NCI-H1417 (cell line): ENCODE data around the gene TMEM141.
"Not testable (repeated sequence)": the region's sequence is repeated elsewhere in the genome, so short reads cannot be mapped to it uniquely, and the experiment has no call there.

Experiments
- DNase-seq, 3 experiments: peaks; one replicate each; lab custom pipeline; 2025; lab: John Stamatoyannopoulos, UW

Gene TMEM141

DNA sequence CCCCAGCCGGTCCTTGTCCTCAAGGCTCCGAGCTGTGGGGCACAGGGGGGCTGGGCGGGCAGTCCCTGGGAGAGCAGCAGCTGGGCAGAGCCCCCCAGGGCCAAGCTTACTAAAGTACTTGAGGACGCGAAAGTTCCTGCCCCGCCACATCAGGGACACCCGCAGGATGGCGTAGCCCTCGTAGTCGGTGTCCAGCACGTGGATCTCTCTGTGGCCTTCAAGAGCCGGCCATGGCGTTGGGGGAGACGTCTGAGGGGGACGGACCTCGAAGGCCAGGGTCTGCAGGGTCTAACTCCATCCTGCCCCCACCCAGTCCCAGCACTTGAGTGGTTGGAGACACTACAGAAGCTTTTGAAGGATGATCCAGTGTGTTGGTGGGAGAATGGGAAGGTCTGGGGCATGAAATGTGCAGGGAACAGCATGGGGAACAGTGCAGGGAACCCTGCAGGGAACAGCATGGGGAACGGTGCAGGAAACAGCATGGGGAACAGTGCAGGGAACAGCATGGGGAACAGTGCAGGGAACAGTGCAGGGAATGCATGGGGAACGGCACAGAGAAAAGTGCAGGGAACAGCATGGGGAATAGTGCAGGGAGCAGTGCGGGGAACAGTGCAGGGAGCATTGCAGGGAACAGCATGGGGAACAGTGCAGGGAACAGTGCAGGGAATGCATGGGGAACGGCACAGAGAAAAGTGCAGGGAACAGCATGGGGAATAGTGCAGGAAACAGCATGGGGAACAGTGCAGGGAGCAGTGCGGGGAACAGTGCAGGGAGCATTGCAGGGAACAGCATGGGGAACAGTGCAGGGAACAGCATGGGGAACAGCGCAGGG, 35.6 kb upstream of the TMEM141 start:
- not testable (repeated sequence) for DNase-seq

DNA sequence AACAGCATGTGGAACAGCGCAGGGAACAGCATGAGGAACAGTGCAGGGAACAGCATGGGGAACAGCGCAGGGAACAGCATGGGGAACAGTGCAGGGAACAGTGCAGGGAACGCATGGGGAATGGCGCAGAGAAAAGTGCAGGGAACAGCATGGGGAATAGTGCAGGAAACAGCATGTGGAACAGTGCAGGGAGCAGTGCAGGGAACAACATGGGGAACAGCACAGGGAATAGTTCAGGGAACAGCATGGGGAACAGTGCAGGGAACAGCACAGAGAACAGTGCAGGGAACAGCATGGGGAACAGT, 35.1 kb upstream of the TMEM141 start:
- no peak for DNase-seq

DNA sequence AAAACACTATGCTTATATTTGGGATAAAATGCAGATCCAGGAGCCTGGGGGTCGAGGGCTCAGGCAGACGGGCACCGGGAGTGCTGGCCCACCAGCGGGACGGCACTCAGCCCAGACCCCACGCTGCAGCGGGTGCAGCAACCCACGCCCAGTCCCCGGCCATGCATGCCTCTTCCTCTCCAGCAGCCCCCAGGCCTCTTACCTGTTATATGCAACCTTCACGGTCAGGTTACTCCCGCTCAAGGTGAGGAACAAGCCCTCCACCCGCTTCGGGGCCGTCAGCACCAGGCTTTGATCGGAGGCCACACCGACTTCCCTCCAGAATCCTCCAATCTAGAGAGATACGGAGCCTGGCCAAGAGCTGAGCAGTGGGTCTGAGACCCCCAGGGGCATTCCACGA, 34.3 kb upstream of the TMEM141 start:
- no peak for DNase-seq

DNA sequence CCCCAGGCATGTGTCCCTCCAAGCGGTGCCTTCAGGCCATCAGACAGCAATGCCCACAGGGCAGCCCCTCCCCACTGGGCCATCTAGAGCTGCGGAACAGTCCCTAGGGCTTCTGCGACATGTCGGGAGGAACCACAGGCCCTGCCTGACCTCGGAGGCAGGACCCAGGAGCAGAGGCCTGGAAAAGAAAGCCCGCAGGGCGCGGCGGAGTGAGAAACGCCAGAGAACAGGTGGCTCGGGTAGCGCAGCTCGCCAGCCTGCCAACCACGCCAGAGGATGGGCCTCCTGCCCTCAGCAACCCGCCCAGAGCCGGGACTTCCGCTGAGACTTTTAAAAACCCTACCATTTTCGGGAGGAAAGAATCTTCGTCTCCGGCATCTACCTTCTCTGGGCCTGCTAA, 33.8 kb upstream of the TMEM141 start:
- DNase-seq = no peak

DNA sequence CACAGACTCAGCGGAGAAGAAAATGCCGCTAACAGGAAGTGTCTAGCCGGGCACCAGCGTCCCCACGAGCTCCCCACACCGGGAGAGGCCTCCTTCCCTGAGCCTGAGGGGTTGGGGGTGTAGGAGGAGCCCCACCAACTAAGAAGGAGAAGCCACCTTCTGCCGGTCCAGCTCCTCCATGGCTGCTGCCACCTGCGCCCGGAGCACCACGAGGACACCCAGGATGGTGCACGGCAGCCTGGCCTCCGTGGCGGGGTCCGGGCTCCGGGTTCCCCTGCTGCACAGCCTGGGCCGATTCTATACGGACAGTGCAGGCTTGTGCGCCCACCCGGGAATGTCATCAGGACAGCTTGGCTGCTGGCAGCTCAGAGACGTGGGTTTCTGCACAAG, 33.4 kb upstream of the TMEM141 start:
- no peak for DNase-seq

DNA sequence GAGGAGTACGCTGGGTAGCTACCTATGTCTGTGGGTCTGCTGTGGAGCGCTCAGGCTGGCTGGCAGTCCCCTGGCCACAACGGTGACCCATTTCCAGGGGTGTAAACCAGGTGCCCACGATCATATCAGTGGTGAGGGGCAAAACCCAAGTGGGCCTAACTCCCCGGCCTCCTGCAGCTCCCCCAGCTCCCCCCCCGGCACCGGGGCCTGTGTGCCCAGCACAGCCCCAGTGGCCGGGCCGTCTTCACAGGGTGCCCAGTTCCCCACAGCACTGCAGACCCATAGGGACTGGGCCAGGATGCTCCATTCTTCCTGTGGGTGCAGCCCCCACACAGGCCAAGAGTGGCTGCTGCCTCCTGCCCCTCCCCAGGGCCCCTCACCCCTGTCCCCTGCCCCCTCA, 32.1 kb upstream of the TMEM141 start:
- DNase-seq = no peak

DNA sequence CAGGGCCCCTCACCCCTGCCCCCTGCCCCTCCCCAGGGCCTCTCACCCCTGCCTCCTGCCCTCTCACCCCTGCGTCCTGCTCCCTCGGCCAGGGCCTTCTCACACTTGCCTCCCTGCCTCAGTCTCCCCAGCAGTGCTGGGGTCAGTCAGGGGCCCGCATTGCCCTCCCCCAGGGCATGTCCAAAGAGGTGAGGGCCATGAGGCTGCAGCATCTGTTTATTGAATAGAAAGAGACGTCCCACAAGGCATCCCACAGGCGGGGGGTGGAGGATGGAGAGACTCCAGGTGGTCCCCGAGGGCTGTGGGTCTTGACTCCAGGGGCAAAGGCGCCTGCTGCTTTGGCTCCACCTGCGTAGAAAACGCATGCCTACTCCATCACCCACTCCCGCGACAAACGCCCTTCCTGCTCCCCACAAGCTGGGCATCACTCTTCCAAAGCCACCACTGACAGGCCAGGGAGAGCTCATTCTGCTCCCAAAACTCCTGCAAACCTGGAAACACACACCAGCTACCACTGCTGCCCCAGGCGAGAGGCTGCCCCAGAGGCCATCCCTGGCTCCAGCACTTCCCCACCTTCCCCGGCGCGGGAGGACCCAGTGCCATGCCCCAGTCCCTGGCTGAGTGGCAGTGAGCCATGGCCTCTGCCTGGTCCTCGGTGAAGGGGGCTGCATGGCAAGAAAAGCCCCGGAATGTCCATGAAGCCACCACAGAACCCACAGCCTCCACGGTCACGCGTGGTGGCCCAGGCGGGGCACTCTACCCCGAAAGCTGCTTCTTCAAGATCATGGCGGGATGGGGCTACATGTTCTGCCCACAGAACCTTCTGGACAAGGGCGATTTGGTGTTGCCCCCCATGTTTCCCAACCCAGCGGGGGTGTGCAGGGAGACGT, 31.5 kb upstream of the TMEM141 start:
- no peak for DNase-seq

DNA sequence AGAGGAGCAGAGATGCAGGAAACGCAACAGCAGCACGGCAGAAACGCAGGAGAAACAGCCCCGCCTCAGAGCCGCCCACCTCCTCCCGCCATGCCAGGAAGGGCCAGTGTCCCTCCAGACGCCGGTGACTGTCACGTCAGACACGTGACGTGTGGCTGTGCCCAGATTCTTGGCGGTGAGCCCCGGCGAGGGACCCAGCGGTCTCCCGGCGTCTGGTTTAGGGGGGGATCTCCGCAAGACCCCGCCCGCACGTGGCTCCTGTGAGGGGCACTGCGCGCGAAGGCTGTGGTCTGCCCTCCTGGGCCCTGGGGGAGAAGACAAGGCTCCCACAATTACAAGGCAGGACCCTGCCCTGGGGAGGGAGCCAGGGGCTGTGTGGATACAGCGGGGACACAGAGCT, 30.7 kb upstream of the TMEM141 start:
- no peak for DNase-seq

DNA sequence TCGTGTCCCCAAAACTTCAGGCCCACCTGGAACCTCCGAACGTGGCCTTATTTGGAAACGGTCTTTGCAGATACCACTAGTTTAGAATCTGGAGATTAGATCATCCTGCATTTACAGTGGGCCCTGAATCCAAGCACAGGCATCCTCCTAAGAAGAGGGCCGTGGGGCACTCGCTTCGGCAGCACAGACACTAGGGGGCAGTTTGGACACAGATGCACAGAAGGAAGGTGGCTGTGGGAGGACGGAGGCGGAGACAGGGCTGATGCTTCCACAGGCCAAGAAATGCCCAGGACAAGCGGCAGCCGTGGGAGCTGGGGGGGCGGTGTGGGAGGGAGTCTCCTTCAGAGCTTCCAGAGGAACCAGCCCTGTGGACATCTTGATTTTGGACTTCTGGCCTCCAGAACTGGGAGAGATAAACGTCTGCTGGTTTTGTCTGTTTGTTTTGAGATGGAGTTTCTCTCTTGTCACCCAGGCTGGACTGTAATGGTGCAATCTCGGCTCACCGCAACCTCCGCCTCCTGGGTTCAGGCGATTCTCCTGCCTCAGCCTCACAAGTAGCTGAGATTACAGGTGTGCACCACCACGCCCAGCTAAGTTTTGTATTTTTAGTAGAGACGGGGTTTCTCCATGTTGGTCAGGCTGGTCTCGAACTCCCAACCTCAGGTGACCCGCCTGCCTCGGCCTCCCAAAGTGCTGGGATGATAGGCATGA, 30.2 kb upstream of the TMEM141 start:
- DNase-seq = peak in 2 of 3 experiments; percentile 18 to 28

DNA sequence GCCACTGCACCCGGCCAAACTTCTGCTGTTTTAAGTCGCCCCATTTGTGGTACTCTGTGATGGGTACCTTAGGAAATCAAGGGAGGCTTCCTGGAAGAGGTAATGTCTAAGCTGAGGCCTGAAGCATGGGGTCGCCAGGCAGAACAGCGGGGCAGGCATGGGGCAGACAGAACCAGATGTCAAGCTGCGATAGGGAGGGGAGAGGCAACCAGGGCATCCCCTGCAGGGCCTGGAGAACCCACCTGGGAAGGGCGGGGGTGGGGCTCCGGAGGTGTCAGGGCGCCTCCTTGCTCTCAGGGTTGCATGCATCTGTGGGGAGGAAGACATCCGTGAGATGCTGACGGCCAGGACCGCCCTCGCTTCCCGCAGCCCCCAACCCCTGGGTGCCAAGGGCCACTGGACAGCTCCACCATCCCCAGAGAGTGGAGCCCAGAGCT, 29.6 kb upstream of the TMEM141 start:
- no peak for DNase-seq

DNA sequence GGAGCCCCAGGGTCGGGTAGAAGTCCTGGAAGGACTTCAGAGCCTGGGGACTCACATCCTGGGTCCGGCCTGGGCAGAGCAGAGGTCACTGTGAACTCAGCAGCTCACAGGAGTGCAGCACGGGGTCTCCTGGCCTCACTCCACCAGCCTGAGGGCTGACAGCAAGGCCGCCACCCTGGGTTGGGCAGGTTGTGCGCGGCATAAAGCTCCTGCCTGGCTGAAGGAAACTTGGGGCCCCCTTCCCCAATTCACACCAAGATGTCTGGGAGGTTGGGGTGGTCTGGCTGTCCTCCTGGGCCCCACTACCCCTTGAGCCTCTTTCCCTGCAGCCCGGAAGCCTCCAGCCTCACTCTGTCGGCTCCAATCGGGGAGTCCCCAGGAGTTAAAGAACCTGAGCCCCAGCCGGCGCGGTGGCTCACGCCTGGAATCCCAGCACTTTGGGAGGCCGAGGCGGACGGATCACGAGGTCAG, 28.9 kb upstream of the TMEM141 start:
- no peak for DNase-seq

DNA sequence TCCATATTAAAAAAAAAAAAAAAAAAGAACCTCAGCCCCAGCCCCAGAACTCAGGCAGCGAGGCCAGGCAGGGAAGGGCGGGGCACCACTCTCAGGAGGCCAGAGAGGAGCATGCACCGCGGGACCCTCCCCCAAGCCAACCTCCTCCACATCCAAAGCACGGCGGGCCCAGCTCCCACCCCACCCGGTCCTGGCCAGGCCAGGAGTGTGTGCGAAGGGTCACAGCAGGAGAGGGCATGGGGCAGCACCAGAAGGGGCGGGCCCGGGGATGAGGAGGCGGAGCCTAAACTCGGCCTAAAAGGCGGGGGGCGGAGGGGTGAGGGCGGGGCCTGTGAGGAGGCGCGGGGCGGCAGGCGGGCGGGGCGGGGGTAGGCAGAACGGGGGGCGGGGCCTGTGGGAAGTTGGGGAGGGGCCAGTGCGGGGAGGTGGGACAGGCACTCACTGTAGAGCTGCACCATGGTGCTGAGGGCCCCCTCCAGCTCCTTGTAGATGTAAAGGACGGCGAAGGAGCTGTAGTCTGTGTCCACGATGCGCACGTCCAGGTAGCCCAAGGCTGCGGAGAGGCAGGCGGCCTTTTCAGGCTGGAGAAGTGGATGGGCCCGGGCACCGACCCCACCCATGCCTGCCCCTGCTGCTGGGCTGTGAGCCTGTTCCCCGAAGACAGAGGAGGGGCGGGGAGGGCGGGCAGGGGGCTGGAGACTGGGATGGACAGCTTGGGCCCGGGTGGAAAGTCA, 28.1 kb upstream of the TMEM141 start:
- DNase-seq = peak; percentile 44 to 80 (median 70)

DNA sequence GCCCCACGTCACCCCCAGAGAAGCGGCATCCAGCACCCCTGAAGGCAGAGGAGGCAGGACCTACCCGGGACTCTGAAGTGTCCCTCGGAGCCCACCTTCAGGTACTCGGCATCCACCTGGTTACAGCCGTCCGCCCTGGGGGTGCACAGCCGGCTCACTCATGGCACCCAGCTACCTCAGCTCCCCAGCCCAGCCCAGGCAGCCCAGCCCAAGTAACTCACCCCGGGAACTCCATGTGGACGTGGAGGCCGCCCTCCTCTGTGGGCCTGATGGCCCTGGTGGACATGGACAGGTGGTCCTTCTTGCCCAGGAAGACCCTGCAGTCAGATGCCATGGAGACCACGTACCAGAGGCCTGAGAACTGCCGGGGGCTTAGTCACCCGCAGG, 27.5 kb upstream of the TMEM141 start:
- DNase-seq = no peak

DNA sequence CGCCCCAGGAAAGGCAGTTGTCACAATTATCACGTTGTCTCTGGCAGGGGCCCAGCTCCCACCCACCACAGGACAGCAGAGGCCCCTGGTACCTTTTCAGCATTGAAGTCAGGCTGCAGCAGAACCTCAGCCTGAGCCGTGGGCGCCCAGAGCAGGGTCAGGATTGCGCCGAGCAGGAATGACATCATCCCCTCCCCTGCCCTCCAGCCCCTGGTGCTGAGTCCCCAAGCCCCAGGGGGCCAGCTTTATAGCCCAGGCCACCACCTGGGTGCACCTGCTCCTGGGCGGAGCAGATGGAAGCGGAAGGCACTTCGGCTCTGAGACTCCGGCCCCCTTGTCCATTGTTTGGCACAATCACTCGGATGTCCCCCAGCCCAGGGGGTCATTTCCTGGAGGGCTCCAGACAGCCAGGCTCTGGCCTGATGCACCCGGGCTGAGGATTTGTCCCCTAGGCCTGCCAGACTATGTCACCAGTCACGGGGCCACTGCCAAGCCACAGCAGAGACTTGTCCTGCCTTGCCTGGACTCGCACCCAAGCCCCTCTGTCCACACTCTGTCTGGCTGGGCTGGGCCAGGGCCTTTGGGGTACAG, 26.7 kb upstream of the TMEM141 start, which contains the start of gene LCN15:
TSS of gene LCN15 (minus strand) at position 218 of the 591 bp plus-strand sequence. CDS start at position 188, 30 bp downstream.
- DNase-seq = peak in 2 of 3 experiments; percentile 91 to 96

DNA sequence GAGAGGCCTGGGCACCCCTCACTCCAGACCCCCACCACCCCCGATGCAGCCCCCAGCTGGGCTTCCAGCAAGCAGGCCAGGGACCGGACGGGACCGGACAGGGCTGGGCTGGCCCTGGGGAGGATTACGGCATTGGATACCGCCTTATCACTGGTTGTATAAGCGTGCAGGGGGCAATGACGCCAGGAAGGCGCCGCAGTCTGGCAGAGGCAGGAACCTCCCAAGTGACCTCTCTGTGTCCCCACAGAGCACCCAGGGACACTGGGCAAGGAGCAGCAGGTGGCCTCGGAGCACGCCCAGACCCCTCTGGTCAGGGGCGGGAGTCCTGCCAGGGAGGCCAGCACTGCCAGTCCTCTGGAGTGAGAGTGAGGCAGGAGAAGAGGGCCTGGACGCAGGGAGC, 26.1 kb upstream of the TMEM141 start:
- peak in 1 of 3 experiments; percentile 44 for DNase-seq

DNA sequence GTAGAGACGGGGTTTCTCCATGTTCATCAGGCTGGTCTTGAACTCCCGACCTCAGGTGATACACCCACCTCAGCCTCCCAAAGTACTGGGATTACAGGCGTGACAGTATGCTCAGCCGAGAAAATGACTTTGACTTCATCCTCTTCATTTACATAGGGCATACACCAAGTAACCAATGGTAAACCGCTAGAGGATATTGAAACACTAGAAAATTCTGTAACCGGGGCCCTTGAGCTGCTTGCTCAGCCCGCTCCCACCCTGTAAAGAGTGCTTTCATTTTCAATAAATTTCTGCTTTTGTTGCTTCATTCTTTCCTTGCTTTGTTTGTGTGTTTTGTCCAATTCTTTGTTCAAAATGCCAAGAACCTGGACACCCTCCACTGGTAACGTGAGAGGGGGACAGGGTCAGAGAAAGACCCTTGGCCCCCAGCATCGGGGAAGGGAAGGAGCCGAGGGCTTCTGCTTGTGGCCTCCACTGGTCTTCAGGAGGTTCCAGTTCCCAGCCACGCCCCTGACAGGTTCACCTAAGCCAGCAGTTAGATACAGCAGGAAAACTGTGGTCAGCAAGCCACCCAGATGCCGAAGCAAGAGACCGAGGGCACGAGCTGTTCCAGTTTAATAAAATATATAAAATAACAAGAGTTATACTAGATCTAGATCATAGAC, 25.3 kb upstream of the TMEM141 start:
- DNase-seq = peak in 1 of 3 experiments; percentile 49

DNA sequence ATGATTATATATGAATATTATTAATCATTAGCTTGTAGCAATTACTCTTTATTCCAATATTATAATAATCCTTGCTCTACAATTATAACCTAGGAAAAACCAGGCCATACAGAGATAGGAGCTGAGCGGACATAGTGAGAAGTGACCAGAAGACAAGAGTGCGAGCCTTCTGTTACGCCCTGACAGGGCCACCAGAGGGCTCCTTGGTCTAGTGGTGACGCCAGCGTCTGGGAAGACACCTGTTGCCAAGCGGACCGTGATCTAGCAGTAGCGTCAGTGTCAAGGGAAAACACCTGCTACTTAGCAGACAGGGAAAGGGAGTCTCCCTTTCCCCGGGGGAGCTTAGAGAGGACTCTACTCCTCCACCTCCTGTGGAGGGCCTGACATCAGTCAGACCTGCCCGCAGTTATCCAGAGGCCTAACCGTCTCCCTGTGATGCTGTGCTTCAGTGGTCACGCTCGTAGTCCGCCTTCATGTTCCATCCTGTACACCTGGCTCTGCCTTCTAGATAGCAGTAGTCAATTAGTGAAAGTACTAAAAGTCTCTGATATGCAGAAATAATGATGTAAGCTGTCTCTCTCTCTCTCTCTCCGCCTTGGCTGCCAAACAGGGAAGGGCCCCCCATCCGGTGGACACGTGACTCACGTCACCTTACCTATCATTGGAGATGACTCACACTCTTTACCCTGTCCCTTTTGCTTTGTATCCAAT, 24.6 kb upstream of the TMEM141 start:
- DNase-seq = peak; percentile 56 to 94 (median 78)

DNA sequence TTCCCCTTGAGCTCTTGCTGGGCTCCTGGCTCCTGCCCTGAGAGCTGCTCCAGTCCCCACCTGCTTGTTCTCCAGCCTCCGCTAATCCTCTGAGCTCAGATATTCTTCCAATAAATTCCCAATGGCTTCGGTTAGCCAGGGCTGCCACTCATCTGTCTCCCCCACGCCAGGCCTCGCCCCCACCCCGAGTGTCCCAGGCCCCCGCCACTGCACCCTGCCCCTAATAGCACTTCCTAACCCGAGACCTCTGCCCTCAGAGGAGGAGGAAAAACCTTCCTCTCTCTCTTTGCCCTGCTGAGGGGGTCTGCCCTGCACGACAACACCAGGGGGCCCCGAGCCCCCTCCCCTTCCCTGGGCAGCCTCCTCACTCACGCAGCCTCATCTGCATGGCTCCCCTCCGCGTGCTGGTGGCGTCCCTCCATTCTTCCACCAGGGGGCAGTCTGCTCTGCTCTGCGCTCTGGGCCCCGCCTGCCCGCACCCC, 21.4 kb upstream of the TMEM141 start:
- peak in 2 of 3 experiments; percentile 34 to 48 for DNase-seq

DNA sequence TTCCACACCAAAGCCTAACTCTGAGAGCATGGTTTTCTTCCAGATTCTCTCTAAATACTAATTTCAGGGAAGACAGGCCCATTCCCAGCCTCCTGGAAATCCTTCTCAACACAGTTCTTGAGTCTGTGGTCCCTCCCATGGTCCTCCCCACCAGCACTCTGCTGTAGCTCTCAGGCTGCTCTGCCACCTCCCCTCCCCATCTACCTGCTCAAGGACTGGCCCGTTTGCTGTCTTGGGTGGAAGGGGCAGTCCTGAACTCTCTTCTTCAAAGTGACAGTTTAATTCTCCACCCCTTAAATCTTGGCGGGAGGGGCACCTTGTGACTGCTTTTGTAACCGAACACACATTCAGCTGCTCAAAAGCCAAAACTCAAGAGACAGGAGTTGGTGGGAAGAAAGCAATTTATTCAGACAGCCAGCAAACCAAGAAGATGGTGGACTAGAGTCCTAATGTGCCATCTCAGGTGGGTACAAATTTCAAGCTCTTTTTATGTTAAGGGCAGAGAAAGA, 19.2 kb upstream of the TMEM141 start:
- DNase-seq = no peak
